Measurements from ENCODE around the gene SLC4A7.
"Not testable (repeated sequence)": the region's sequence is repeated elsewhere in the genome, so short reads cannot be mapped to it uniquely, and the experiment has no call there.

The SLC4A7 gene

GRCh38 chr3:27357665-27358258 lies 126.4 kb downstream of the SLC4A7 start:
- no peak for FAIRE-seq

- FAIRE-seq = no peak
Measured at GRCh38 chr3:27356976-27357375, 127.2 kb downstream of the SLC4A7 start.

DNA sequence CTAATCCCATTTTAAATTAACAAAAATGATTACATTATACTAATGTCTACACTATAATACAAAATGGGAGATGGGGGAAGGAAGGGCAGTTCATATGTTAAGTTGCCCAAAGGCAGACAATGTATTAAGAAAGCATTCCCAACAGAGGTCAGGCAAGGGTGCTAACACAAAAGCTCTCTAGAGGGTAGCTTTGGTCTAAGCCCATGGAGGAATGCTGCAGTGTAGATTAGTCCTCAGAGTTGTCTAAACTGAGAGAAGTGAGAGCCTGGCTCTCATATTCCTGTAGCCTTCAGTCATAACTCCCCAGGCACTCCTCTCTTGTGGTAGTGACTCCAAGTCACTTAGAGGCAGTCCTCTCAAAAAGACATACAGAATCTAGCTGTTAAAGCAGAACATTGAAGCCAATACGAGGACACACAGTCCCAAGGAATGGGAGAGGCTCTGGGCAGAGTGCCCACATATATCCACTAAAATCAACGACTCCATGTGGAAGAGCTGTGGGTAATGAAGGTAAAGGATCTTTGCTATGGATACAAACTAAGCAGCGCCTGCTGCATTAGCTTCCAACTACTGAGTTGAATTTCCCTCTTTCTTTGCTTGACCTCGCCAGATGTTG lies 129.5 kb downstream of the SLC4A7 start:
- FAIRE-seq = no peak

GRCh38 chr3:27354161-27354560 lies 130.0 kb downstream of the SLC4A7 start:
- no peak for FAIRE-seq

- FAIRE-seq = no peak
Measured at GRCh38 chr3:27353221-27353620, 131.0 kb downstream of the SLC4A7 start.

DNA sequence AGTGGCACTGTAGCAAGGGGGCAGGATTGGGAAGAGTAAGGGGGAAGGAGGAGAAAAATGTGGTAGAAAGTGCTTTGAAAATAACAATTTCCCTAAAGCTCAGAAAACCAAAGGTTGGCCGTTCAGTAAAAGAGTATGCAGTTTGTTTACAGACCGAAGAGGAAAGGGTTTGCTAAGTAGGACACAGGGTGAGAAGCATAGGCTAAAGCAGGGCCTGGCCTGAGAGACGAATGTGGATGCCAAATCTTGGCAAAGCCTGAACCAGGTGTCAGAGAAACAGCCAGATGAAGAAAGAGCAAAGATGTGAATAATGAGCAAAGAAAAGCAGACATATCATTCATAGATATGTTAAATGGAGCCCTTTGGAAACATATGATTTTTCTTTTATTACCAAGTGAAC lies 132.1 kb downstream of the SLC4A7 start:
- no peak for FAIRE-seq

DNA sequence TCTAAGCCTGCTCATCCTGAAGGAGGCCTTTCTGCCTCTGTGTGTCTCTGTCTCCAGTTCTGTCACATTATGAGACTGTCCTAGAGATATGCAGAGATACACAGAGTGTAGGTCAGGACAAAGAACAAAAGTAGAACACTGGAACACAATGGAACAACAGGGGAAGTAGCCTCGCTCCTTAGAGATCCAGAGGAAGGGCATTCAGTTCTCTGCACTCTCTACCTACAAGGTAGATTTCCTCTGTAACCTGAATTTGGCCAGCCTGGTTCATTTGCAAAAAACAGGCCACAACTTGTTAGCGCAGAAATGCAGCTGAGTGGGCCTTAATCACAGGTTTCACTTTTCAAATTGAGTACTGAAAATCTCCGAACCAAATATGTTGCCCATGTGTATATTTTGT lies 134.4 kb downstream of the SLC4A7 start:
- FAIRE-seq = no peak

DNA sequence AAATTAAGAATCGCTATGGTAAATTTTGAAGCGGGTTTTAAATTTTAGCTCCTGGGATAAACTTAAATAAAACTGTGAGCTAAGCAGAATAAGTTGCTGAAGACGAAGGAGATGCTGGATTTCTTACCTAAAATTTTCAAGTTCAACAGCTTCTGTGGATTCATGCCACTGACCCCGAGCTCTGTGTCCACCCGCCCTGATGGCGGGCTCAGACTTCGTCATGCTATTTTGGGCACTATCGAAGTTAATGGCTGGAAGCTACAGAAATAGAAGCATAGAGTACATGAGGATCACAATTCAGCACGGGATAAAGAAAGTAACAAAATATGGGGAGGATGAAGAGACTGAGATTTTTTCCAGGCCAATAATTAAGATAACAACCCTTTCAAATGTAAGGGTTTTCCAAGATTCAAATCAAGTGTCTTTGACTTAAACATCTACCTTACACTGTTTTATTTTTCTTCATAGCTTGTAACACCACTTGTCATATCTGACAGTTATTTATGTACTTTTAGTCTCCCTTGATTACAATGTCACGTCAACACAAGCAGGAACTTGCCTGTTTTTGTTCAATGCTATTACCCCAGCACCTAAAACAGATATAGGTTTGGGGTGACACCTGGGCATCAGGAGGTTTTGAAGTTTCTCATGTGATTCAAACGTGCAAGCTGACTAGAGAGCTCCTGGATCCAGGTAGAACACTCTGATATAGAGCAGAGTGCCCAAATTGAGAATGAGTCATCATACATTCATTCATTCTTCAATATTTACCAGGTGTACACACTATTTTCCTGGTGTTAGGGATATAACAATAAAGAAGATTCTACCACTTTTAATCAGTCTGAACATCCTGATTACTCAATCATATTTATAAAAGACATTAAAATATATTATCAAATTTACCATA lies 138.0 kb downstream of the SLC4A7 start:
- no peak for FAIRE-seq

- FAIRE-seq = no peak
Measured at GRCh38 chr3:27345493-27345892, 138.7 kb downstream of the SLC4A7 start.

GRCh38 chr3:27345045-27345444 lies 139.1 kb downstream of the SLC4A7 start:
- no peak for FAIRE-seq

DNA sequence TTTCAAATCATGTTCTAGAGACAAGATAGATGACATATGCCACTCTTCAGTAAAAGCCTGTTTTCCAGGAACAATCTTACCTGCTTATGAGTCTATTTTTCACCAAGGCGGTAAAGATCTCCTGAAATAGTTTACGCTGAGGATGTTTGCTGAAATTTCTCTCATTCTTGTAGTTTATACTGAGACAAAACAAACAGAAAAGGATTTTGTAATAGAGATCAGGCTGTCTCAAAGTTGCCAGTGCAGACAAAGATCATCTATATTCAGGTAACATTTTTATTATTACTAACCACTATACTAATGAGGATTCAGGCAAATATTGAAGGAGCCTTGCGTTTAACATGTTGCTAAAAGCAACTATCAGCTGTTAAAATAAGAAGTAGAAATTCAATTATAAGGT lies 140.0 kb downstream of the SLC4A7 start:
- FAIRE-seq = no peak

- no peak for FAIRE-seq
Measured at GRCh38 chr3:27342267-27342666, 141.9 kb downstream of the SLC4A7 start.

DNA sequence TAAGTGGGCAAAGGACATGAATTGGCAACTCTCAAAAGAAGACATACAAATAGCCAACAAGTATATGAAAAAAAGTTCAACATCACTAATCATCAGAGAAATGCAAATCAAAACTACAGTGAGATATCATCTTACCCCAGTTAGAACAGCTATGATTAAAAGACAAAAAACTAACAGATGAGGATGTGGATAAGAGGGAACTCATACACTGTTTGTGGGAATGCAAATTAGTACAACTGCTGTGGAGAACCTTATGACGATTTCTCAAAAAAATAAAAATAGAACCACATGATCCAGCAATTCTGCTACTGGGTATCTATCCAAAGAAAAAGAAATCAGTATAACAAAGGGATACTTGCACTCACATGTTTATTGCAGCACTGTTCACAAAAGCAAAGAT lies 143.7 kb downstream of the SLC4A7 start:
- FAIRE-seq = no peak

GRCh38 chr3:27335571-27335970 lies 148.6 kb downstream of the SLC4A7 start:
- FAIRE-seq = no peak

- no peak for FAIRE-seq
Measured at GRCh38 chr3:27333843-27334242, 150.3 kb downstream of the SLC4A7 start.

DNA sequence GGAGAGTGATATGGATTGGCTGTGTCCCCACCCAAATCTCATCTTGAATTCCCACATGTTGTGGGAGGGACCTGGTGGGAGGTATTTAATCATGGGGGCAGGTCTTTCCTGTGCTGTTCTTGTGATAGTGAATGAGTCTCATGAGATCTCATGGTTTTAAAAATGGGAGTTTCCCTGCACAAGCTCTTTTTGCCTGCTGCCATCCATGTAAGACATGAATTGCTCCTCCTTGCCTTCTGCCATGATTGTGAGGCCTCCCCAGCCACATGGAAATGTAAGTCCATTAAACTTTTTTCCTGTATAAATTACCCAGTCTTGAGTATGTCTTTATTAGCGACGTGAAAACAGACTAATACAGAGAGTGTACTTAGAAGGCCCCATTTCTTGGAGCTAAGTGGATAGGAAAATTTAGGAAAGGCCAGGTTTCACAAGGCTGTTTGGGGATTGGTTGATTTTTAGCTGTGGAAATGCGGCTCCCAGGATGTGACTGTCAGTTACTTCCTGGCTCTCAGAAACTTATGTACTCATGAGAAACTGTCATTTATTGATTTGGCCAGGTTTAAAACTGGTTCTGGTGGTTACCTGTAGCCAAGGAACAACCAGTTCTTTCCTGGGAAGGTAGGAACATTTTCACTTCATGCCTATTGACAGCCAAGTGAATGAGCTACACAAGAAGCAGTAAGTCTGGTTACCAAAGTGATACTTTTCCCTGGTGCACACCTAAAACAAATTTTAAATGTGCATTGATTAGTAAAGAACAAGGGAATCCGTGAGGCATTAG lies 155.0 kb downstream of the SLC4A7 start:
- FAIRE-seq = not testable (repeated sequence)

DNA sequence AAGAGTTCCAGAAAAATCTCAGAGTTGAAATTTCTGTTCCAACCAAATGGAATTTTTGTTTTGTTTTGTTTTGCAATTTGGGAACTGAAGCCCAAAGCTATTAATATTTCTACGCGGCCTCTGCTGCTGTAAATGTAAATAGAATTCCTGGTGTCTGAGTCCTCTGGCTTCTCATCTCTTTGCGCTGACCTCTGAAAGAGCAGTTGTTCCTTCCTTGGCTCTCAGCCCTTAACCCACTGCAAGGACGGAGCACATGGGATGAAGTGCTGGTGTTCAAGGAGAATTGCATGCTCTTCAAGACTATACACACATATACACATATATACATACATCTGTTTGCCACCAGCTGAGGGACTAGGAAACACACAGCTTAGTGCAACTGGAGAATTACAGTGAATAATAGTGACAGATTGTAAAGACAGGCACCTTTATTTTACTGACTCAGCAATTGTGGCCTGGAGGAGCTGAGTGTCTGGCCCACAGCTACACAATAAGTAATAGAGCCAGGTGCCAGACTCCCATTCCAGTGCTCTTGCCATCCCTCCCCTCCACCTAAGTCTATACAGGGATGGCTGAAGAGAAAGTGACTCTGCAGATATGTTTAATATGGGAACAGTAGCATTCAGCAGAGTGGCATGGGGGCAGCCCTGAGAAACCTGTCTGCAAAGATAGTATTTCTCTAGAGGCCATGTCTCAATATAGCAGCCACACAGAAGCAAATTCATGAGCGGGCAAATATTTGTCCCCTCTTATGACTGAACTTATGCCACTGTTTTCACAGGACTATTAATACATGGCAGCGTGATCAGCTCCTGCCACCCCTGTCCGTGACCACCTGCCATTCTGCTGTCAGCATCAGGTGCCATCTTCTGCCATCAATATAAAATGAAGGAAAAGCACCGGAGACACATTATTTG lies 157.3 kb downstream of the SLC4A7 start:
- no peak for FAIRE-seq

DNA sequence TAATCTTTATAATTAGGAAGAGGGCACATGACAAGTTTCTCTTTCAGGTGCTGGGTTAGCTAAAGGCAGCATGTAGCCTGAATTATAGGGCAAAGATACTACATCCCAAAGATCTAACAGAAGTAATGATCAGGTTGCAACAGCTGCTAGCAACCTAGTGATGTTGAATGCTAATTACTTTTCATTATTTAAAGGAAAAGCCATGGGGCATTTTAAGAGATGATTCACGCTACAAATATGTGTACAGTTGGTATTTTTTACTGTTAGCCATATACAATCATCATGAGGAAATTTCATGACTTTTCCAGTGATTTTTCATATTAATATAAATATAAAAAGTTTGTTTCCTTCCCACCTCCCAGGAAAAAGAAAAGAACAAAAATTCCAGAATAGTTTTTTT lies 158.0 kb downstream of the SLC4A7 start:
- no peak for FAIRE-seq

GRCh38 chr3:27325419-27325818 lies 158.8 kb downstream of the SLC4A7 start:
- FAIRE-seq = no peak

- no peak for FAIRE-seq
Measured at GRCh38 chr3:27324686-27325085, 159.5 kb downstream of the SLC4A7 start.

- no peak for FAIRE-seq
Measured at GRCh38 chr3:27323087-27323570, 161.1 kb downstream of the SLC4A7 start.

Measured in islet of Langerhans (tissue), 1 donor.